Epithelial cell of esophagus (primary cell): ENCODE measurements around the gene A3GALT2.
"Not testable (repeated sequence)": the region's sequence is repeated elsewhere in the genome, so short reads cannot be mapped to it uniquely, and the experiment has no call there.

ENCODE experiments used
- DNase-seq: peaks from one replicate; pipeline ENCODE4 v3.0.0; 2010; ENCODE audit warnings: low read depth
- H3K4me3 ChIP-seq: 2 replicates; pipeline ENCODE4 v1.5.1; 2011; ENCODE audit warnings: mild to moderate bottlenecking, low read length, control low read depth
- TF ChIP-seq, protein P1 (sequence below): IDR thresholded peaks from 2 replicates; pipeline ENCODE4 v1.5.1; 2011; ENCODE audit warnings: low read depth, mild to moderate bottlenecking, low read length, control low read depth, inconsistent platforms; ENCODE audit not compliant: insufficient read depth; ENCODE audit errors: missing control alignments

A3GALT2 gene

DNA sequence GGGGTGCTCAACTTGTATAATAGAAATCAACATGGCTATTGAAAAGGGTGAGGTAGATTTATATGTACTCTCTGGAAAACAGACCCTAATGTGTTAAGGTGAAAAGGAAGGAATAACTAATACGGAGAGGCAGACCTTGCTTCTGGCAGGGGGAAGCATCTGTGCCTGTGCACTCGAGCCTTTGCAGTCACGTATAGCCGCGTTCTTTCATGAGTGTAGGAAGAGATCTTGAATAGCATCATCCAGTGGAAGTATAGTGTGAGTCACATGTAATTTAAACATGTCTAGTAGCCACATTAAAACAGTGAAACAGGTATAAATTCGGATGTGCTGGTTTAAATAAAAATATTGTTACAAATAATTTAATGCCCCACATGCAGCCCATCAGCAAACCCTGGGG, 3.0 kb downstream of the A3GALT2 start:
- TF ChIP-seq, protein P1, sequence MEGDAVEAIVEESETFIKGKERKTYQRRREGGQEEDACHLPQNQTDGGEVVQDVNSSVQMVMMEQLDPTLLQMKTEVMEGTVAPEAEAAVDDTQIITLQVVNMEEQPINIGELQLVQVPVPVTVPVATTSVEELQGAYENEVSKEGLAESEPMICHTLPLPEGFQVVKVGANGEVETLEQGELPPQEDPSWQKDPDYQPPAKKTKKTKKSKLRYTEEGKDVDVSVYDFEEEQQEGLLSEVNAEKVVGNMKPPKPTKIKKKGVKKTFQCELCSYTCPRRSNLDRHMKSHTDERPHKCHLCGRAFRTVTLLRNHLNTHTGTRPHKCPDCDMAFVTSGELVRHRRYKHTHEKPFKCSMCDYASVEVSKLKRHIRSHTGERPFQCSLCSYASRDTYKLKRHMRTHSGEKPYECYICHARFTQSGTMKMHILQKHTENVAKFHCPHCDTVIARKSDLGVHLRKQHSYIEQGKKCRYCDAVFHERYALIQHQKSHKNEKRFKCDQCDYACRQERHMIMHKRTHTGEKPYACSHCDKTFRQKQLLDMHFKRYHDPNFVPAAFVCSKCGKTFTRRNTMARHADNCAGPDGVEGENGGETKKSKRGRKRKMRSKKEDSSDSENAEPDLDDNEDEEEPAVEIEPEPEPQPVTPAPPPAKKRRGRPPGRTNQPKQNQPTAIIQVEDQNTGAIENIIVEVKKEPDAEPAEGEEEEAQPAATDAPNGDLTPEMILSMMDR = no peak
- H3K4me3 ChIP-seq = no peak overlapping the region
- peak; percentile 36 for DNase-seq

DNA sequence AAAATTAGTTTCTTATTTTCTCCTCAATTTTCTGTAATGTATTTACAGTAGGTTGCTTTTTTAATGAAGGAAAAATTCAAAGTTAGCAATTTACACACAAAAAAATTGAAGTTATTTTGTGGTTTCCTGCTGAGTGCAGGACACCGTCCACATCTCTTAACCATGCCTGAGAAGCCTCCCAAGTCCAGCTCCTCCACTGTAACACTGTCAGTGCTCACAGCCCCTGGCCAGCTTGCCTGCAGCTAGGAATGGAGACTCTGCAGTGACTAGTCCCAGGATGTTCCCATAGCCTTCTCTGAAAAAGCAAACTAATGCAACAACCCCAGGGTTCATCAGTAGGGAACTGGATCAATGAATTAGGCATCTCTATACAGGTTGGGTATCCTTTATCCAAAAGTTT, 3.5 kb downstream of the A3GALT2 start:
- H3K4me3 ChIP-seq = no peak overlapping the region
- DNase-seq = no peak
- TF ChIP-seq, protein P1 = no peak

DNA sequence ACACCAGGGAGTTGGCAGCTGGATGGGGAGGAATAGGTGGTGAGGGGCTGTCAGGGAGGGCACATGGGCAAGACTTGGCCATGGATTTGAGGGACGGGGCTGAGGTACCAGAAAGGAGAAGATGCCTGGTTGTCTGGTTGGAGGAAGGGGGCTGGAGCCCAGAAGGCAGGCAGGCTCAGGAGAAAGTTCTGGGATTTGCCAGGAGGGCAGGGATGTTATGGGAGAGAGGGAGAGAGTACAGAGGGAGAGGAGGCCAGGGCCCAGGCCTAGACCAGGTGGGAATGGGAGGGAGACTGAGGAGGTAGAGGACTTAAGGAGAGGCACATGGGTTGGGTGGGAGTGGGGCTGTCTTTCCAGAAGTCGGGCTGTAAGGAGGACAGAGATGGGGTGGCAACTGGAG, 4.3 kb downstream of the A3GALT2 start:
- no peak for DNase-seq
- no peak overlapping the region for H3K4me3 ChIP-seq
- TF ChIP-seq, protein P1 = no peak

DNA sequence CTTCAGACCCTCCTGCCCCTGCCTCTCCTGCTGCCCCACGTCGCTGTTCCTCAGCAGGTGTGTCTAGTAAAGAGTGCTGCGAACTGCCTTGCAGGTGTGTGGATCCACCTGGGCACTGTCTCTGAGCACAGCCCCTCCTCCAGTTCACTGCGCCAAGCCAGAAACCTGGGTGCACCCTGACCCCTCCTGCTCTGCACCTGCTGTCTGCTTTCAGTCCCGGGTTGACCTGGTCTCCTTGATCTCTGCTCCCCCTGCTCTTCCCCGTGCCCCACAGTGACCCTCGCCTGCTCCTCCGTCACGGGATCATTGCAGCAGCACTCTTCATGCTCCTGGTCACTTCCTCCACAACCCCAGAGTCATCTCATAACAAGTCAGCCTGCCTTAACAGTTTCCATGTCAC, 6.5 kb downstream of the A3GALT2 start:
- no peak for DNase-seq
- no peak overlapping the region for H3K4me3 ChIP-seq
- TF ChIP-seq, protein P1 = no peak

DNA sequence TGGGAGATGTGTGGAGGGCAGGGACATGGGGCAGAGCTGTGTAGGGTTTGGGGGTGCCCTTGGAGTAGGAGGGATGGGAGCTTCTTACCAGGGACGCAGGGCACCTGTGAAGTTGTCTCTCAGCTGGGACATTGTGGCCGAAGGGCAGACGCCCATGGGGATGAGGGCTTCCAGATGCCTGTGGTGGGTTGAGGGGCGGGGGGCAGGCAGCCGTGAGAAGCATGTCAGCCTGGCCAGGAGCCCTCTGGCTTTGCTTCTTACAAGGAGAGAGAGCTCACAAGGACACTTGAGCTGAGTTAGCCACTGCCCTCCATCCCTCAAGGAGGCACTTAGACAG, 8.5 kb downstream of the A3GALT2 start:
- H3K4me3 ChIP-seq = no peak overlapping the region
- TF ChIP-seq, protein P1 = no peak
- DNase-seq = no peak

DNA sequence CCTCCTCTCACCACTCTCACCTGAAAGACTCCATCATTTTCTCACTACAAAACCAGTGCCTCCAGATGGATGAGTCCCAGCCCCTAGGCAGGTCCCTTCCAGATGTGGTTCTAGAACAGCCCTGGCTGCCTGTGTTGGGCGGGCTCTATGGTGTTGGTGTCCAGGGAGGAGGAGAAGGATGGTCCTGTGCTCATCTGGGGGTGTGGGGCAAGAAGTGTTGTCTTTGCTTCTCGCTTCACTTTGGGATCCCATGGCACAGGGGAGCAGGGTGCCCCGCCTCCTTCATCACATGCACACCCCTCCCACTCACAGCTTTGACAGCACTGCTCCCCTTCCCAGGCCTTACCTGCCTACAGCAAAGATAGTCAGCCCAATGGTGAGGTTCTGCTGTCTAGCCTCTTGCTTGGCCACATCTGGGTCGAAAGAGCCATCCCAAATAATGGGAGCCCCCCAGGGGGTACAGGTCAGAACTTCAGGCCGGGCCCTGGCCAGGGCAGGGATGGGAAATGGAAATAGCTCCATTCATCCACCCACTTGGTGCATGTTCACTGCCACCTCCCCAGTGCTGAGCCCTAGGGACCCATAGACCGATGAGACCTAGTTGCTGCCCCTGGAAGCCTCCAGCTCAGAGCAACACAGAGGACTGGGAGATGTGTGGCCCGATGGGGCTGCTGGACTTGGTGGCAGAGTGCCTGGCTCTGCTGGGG, 9.0 kb downstream of the A3GALT2 start:
- TF ChIP-seq, protein P1 = no peak
- H3K4me3 ChIP-seq = no peak overlapping the region

DNA sequence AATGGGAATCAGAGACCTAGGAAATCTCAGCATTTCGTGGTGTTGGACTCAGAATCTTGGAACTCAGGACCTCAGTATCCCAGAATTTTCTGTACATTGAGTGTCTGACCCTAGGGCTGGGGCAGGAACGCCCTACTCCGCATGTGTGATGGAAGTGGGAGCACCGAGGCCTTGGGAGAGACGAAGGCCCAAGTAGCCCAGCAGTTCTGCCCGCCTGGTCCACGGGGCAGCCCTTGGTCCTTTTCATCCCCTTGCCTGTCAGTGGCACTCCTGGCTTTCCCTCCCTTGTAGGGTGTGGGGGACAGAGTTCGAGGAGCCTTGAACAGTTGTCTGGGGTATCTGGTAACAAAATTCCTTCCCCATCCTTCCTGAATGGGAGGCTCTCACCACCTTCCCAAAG, 10.2 kb downstream of the A3GALT2 start:
- DNase-seq = no peak
- TF ChIP-seq, protein P1 = no peak
- no peak overlapping the region for H3K4me3 ChIP-seq

More for the DNA sequence above, 9.0 kb downstream of the A3GALT2 start:
- no peak for DNase-seq

DNA sequence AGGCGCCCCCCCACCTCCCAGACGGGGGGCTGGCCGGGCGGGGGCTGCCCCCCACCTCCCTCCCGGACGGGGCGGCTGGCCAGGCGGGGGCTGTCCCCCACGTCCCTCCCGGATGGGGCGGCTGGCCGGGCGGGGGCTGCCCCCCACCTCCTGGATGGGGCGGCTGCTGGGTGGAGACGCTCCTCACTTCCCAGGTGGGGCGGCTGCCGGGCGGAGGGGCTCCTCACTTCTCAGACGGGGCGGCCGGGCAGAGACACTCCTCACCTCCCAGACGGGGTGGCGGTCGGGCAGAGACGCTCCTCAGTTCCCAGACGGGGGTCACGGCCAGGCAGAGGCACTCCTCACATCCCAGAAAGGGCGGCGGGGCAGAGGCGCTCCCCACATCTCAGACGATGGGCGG, 11.5 kb downstream of the A3GALT2 start:
- DNase-seq = not testable (repeated sequence)

More for the DNA sequence above, 11.5 kb downstream of the A3GALT2 start:
- H3K4me3 ChIP-seq = not testable (repeated sequence)
